NCI-H146 (cell line): ENCODE data around the gene ERC1.
A peak's percentile ranks its signal among the peaks of the same experiment; 100 is the strongest.
"Not testable (repeated sequence)": the region's sequence is repeated elsewhere in the genome, so short reads cannot be mapped to it uniquely, and the experiment has no call there.

Experiments
- DNase-seq: peaks from one replicate; lab custom pipeline; 2025; lab: John Stamatoyannopoulos, UW

ERC1 gene

GRCh38 chr12:1078002-1078401 lies 87.0 kb downstream of the ERC1 start:
- DNase-seq: no peak

GRCh38 chr12:1080520-1081223 lies 89.6 kb downstream of the ERC1 start:
- no peak for DNase-seq

- DNase-seq: peak; percentile 56
Measured at GRCh38 chr12:1083151-1083888, 92.3 kb downstream of the ERC1 start.

- DNase-seq: peak; percentile 94
Measured at GRCh38 chr12:1083889-1084262, 92.9 kb downstream of the ERC1 start.

- DNase-seq: no peak
Measured at GRCh38 chr12:1091350-1091749, 100.3 kb downstream of the ERC1 start.

GRCh38 chr12:1093166-1093751 lies 102.2 kb downstream of the ERC1 start:
- DNase-seq: peak; percentile 66

- DNase-seq: no peak
Measured at GRCh38 chr12:1094714-1095113, 103.7 kb downstream of the ERC1 start.

- DNase-seq: no peak
Measured at GRCh38 chr12:1099158-1099557, 108.1 kb downstream of the ERC1 start.

GRCh38 chr12:1099618-1100017 lies 108.6 kb downstream of the ERC1 start:
- not testable (repeated sequence) for DNase-seq

- DNase-seq: no peak
Measured at GRCh38 chr12:1102115-1102514, 111.1 kb downstream of the ERC1 start.

GRCh38 chr12:1102791-1103450 lies 111.9 kb downstream of the ERC1 start:
- no peak for DNase-seq

GRCh38 chr12:1103632-1104031 lies 112.6 kb downstream of the ERC1 start:
- DNase-seq: no peak

- peak; percentile 28 for DNase-seq
Measured at GRCh38 chr12:1104088-1104800, 113.2 kb downstream of the ERC1 start.

- DNase-seq: no peak
Measured at GRCh38 chr12:1107669-1108068, 116.6 kb downstream of the ERC1 start.

- no peak for DNase-seq
Measured at GRCh38 chr12:1108276-1108675, 117.3 kb downstream of the ERC1 start.

GRCh38 chr12:1115484-1116231 lies 124.6 kb downstream of the ERC1 start:
- DNase-seq: no peak

GRCh38 chr12:1117371-1117770 lies 126.3 kb downstream of the ERC1 start:
- DNase-seq: no peak

GRCh38 chr12:1117970-1118563 lies 127.0 kb downstream of the ERC1 start:
- DNase-seq: peak; percentile 92

- DNase-seq: peak; percentile 8
Measured at GRCh38 chr12:1122786-1123185, 131.8 kb downstream of the ERC1 start.

- DNase-seq: no peak
Measured at GRCh38 chr12:1126091-1126490, 135.1 kb downstream of the ERC1 start.

- no peak for DNase-seq
Measured at GRCh38 chr12:1127021-1127420, 136.0 kb downstream of the ERC1 start.
